GM12872 (cell line): ENCODE measurements around the gene SDR42E2.

Source experiments
- TF ChIP-seq, protein P1 (sequence below): IDR thresholded peaks from 3 replicates; pipeline ENCODE4 v1.5.1; 2011; ENCODE audit warnings: low read depth, mild to moderate bottlenecking, low read length, moderate library complexity; ENCODE audit not compliant: insufficient read depth

Gene SDR42E2

DNA sequence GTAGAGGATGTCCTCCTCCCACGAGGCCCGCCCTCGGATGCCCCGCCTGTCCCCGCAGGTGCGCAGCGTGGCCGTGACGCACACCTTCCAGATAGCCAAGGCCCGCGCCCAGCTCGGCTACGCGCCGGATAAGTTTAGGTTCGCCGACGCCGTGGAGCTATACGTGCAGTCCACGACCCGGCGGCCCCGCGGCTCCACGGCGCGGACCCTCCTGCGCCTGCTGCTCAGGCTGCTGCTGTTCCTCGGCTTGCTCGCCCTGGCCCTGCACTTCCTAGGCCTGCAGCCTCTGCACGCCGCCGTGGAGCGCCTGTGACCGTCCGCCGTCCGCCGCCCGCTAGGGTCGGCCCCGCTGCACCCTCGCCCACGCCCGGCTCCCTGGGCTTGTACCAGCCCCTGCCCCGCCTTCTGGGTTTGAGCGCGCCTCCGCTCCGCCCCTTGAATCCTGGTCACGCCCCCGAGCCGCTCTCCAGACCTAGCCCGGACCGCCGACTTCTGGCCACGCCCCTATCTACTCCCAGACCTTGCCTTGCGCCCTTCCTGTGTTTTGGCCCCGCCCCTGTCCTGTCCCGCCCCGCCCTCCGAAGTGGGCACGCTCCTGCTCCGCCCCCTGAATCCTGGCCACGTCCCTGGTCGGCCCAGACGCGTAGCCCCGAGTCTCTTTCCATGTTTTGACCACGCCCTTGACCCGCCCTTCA lies 27.9 kb downstream of the SDR42E2 start:
- TF ChIP-seq, protein P1, sequence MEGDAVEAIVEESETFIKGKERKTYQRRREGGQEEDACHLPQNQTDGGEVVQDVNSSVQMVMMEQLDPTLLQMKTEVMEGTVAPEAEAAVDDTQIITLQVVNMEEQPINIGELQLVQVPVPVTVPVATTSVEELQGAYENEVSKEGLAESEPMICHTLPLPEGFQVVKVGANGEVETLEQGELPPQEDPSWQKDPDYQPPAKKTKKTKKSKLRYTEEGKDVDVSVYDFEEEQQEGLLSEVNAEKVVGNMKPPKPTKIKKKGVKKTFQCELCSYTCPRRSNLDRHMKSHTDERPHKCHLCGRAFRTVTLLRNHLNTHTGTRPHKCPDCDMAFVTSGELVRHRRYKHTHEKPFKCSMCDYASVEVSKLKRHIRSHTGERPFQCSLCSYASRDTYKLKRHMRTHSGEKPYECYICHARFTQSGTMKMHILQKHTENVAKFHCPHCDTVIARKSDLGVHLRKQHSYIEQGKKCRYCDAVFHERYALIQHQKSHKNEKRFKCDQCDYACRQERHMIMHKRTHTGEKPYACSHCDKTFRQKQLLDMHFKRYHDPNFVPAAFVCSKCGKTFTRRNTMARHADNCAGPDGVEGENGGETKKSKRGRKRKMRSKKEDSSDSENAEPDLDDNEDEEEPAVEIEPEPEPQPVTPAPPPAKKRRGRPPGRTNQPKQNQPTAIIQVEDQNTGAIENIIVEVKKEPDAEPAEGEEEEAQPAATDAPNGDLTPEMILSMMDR = no peak

DNA sequence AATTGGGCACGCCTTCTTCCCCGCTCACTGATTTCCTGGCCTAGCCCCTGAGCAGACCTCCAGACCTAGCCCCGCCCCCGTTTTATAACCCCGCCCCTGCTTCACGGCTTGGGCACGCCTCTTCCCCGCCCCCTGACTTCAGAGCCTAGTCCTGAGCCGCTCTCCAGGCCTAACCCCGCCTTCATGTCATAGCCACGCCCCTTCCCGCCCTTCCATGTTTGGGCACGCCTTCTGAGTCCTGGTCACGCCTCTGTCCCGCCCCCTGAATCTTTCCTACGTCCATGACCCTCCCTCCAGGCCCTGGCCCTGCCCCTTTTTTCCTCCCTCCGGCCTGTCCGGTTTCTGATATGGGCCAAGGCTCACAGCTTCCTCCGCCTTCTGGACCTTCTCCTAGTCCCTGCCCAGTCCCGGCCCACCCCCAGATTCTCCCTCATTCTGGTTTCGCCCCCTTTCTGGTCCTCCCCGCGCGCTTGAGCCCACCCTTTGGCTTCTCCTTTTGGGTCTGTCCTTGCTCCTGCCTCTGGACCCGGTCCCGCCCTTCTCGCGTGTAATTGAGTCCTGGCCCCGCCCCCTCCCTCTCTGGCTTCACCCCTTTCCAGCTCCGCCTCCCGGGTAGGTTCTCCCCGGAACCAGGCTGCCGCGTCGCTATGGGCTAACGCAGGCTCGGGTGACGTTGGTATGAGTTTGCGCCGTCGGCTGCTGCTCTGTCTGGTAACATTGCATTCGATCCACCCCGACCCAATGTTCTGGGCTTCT lies 28.6 kb downstream of the SDR42E2 start:
- TF ChIP-seq, protein P1 = no peak

DNA sequence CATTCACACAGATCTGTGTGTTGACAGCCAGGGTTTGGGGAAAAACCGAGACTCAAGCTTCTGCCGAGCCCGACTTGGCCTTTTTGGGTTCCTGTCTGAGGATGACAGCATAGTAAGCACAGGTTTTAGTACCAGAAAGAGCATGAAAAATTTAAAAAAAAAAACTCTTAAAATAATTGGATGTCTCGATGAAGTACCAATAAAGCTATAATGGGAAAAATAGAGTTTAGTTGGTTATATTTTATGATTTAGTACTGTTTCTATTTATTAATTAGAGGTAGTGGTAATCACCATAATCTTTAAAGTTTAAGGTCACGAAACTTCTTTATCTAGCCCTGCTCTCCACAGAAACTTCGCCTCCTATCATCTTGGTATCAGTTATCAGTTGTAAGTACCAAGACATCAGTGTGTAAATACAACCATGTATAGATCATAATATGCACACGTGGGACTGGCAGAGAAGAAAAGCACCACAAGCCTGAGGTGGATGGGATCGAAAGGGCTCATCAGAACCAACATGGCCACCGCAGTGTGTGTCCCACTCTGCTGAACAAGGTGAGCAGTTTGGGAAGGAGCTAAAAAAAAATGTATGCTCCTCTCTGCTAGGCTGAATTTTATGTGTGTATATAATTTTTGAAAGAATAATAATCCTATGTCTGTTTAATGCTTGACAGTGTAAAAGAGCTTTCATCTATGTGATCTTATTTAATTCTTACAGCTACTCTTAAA lies 29.4 kb downstream of the SDR42E2 start:
- TF ChIP-seq, protein P1 = no peak

DNA sequence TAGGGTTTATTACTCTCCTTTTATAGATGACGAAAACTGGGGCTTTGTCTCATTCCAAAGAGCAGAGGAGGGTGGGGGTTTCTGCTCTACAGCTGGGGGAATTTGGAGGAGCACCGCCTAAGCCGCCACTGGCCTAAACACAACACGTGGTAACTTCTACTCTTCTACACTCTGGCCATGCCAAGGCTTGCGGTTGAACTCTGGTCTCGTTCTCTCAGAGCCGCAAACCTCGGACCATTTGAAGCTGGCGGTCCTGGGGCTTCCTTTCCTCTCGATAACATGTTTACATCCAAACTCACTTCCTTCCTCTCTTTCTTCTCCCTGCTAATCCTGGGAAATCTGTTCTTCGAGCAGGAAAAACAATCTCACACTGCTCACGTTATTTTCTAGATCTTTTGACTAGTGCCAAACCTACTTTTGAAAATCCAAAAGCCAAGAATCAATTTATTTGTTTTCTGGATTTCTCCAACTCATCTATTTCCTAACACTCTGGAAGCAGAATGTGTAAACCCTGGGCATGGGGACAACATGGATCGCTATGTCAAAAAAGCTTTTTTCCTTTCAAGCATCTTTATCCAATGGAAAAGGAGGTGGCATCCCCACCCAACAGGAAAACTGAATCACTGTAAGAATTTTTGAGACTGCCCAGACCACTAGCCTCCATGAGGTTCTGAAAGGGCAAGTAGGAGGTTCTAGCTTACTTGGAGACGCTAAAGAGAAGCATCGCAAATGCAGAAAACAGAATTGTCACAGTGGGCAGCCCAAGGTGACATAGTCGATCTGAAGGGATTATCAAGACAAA lies 30.2 kb downstream of the SDR42E2 start:
- TF ChIP-seq, protein P1 = no peak

DNA sequence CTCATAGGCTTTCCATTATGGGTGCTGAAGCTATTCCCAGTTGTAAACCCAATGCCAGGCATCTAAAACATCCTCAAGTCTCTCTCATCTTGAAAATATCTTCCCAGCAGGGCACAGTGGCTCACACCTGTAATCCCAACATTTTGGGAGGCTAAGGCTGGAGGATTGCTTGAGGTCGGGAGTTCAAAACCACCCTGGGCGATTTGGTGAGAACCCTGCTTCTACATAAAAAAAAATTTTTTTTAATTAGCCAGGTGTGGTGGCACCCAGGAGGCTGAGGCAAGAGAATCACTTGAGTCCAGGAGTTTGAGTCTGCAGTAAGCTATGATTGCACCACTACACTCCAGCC lies 30.7 kb downstream of the SDR42E2 start:
- TF ChIP-seq, protein P1 = no peak

DNA sequence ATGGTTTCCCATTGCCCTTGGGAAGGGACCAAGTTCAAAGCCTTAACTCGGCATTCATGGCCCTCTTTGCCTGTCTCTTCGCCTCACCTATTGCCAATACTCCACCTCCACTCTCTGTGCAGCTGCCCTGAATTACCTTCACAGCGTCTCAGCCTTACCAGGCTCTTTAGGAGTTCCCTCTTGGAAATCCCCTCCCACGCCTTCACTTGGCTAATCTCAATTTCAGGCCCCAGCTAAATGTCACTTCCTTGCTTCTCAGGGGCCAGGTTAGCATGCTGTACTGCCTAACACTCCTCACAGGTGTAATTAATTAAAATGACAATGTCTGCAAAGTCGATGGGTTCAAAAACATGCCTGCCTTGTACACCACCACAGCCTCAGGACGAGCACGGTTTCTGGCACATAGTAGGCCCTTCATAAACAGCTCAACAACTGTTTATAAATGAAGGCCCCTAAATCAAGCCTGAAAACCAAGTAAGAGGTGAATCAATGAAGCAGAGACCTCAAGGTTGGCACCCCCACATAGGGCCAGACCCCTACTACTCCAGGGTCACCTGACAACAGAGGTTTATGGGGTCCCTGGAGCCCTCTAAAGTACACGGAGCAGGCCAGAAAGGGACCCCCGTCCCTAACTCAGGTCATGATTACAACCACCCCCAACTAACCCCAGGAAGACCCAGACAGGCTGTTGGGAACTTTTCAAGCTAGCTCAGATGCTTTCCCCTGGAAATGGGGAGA lies 32.6 kb downstream of the SDR42E2 start:
- TF ChIP-seq, protein P1 = no peak

DNA sequence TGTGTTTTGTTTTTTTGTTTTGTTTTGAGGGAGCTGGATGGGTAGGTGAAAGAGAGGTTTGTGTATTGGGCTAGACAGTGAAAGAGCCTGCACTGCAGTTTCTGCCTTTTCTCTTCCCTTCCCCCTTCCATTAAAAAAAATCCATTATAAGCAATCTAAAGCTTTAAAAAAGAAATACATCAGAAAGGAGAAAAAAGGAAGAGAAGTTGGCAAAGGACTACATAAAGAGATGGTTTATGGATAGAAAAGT lies 33.1 kb downstream of the SDR42E2 start:
- TF ChIP-seq, protein P1 = no peak
